Osteoblast (primary cell): Measurements from ENCODE around the gene C5AR1. TPM values are rescaled to one million over a fixed set of nuclear protein-coding genes. Genes with fewer than 3 reads are reported as not detected.
A peak's percentile ranks its signal among the peaks of the same experiment; 100 is the strongest.
"Not testable (repeated sequence)": the region's sequence is repeated elsewhere in the genome, so short reads cannot be mapped to it uniquely, and the experiment has no call there.

Experiments
- DNase-seq: peaks from one replicate; pipeline ENCODE4 v3.0.0; 2011; ENCODE audit warnings: low spot score, mixed read lengths; ENCODE audit not compliant: insufficient read length; ENCODE audit errors: missing footprints
- H2AFZ ChIP-seq: 2 replicates; pipeline ENCODE4 v1.6.0; 2011; ENCODE audit warnings: mild to moderate bottlenecking, low read length
- H3K27ac ChIP-seq: 2 replicates; pipeline ENCODE4 v1.5.1; 2011; ENCODE audit warnings: mild to moderate bottlenecking, low read depth, low read length, moderate library complexity
- H3K27me3 ChIP-seq: 2 replicates; pipeline ENCODE4 v1.6.0; 2012; ENCODE audit warnings: mild to moderate bottlenecking, control low read depth, inconsistent platforms, low read length, moderate library complexity; ENCODE audit not compliant: insufficient read depth
- H3K36me3 ChIP-seq: 2 replicates; pipeline ENCODE4 v1.5.1; 2011; ENCODE audit warnings: mild to moderate bottlenecking, low read length, control low read depth, moderate library complexity; ENCODE audit not compliant: insufficient read depth
- H3K4me1 ChIP-seq: 2 replicates; pipeline ENCODE4 v1.5.1; 2011; ENCODE audit warnings: mild to moderate bottlenecking, low read length, control low read depth, moderate library complexity; ENCODE audit not compliant: insufficient read depth
- H3K4me2 ChIP-seq: 2 replicates; pipeline ENCODE4 v1.6.0; 2011; ENCODE audit warnings: mild to moderate bottlenecking, low read length; ENCODE audit not compliant: insufficient read depth
- H3K4me3 ChIP-seq: fragments of 200-600 bp; sonication (generic); 3 replicates; pipeline ENCODE4 v1.5.1; 2012; ENCODE audit warnings: mild to moderate bottlenecking, low read length, inconsistent platforms; ENCODE audit not compliant: insufficient read depth
- H3K79me2 ChIP-seq: 2 replicates; pipeline ENCODE4 v1.6.0; 2012; ENCODE audit warnings: mild to moderate bottlenecking, low read length, control low read depth, inconsistent platforms; ENCODE audit not compliant: insufficient read depth
- H3K9me3 ChIP-seq: 2 replicates; pipeline ENCODE4 v1.5.1; 2011; ENCODE audit warnings: low read depth, low read length, control low read depth
- H4K20me1 ChIP-seq: 2 replicates; pipeline ENCODE4 v1.6.0; 2012; ENCODE audit warnings: mild to moderate bottlenecking, low read length, control low read depth; ENCODE audit not compliant: insufficient read depth
- CTCF ChIP-seq: IDR thresholded peaks from 2 replicates; pipeline ENCODE4 v1.5.1; 2011; ENCODE audit warnings: mild to moderate bottlenecking, low read depth, low read length, moderate library complexity; ENCODE audit errors: extremely low read depth
- total RNA-seq: library from RNA; depleted of rRNA; stranded (reverse); fragments of >200 nt; gene quantifications from 2 replicates; pipeline ENCODE4 v1.2.3, GENCODE V29; 2012

The C5AR1 gene
- total RNA-seq, 1 donor, result 0.72 TPM

- Histone ChIP-seq H3K27ac (no peak overlapping the region), H3K4me2 (no peak overlapping the region), H3K27me3 (no peaks in the 10 kb centered on the region), H3K36me3 (no peaks in the 10 kb centered on the region), H2AFZ (no peak overlapping the region), H3K4me3 (no peak overlapping the region), H4K20me1 (no peaks in the 10 kb centered on the region), H3K79me2 (peaks cover 3% of the 10 kb centered on the region), H3K4me1 (peaks cover 3% of the 10 kb centered on the region), H3K9me3 (no peaks in the 10 kb centered on the region)
- DNase-seq, result no peak
- TF ChIP-seq CTCF, result no peak
These were observed 34.8 kb downstream of the C5AR1 start for GRCh38 chr19:47344425-47344824.

DNA sequence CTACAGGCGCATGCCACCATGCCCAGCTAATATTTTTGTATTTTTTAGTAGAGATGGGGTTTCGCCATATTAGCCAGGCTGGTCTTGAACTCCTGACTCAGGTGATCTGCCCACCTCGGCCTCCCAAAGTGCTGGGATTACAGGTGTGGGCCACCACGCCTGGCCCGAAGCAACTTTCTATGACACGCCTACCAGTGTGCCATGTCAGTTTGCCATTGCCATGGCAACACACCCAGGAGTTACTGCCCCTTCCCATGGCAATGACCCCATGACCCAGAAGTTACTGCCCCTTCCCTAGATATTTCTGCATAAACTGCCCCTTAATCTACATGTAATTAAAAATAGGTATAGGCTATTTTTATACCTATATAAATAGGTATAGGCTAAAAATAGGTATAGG is 36.4 kb downstream of the C5AR1 start:
- not testable (repeated sequence) for H3K27ac ChIP-seq, H2AFZ ChIP-seq, DNase-seq

GRCh38 chr19:47348819-47349795 is 39.4 kb downstream of the C5AR1 start, which contains the start of gene DHX34:
TSS of gene DHX34 (plus strand) at chr19:47349315. CDS start at chr19:47353031, 3,716 bp downstream.
- peak; percentile 99 for TF ChIP-seq CTCF
- peaks cover 9% of the 10 kb centered on the region for H3K4me1 ChIP-seq
- H4K20me1 ChIP-seq, result peaks cover under 1% of the 10 kb centered on the region
- peaks cover 32% of the 10 kb centered on the region for H3K79me2 ChIP-seq
- peak within 1 kb of the TSS; percentile 54 for H3K27ac ChIP-seq
- peak within 1 kb of the TSS; percentile 89 for H2AFZ ChIP-seq
- peak within 1 kb of the TSS; percentile 80 for H3K4me3 ChIP-seq
- no peaks in the 10 kb centered on the region for H3K27me3 ChIP-seq
- H3K36me3 ChIP-seq, result peaks cover 13% of the 10 kb centered on the region
- no peaks in the 10 kb centered on the region for H3K9me3 ChIP-seq
- H3K4me2 ChIP-seq, result peak within 1 kb of the TSS; percentile 99
- peak; percentile 99 for DNase-seq

More for the DNA sequence above, 36.4 kb downstream of the C5AR1 start:
- not testable (repeated sequence) for H3K4me2 ChIP-seq, H3K4me1 ChIP-seq, H3K9me3 ChIP-seq, H3K27me3 ChIP-seq, H3K4me3 ChIP-seq, H4K20me1 ChIP-seq, H3K36me3 ChIP-seq
- H3K79me2 ChIP-seq, result peaks cover 11% of the 10 kb centered on the region

DNA sequence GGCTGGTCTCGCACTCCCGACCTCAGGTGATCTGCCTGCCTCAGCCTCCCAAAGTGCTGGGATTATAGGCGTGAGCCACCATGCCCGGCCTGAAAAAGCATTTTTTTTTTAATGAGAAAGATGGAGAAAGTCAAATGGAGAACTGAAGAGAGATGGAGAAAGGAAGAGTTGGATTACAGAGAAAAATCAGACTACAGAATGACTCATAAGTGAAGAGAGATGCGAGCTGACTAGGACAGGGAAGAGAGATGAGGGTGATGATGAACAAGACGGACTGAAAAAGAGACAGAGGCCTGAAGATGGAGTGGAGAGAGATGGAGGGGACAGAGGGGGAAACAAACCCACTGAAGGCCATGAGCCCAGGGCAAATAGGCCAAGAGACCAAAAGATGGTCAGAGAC is 41.0 kb downstream of the C5AR1 start:
- peaks cover 3% of the 10 kb centered on the region for H4K20me1 ChIP-seq
- DNase-seq, result peak; percentile 25
- H3K4me1 ChIP-seq, result peaks cover 9% of the 10 kb centered on the region
- H3K27ac ChIP-seq, result no peak overlapping the region
- H3K27me3 ChIP-seq, result no peaks in the 10 kb centered on the region
- H3K4me3 ChIP-seq, result no peak overlapping the region
- TF ChIP-seq CTCF, result no peak
- no peak overlapping the region for H3K4me2 ChIP-seq
- H3K36me3 ChIP-seq, result peaks cover 26% of the 10 kb centered on the region
- H3K9me3 ChIP-seq, result no peaks in the 10 kb centered on the region
- peaks cover 38% of the 10 kb centered on the region for H3K79me2 ChIP-seq
- no peak overlapping the region for H2AFZ ChIP-seq
